Astrocyte of the spinal cord (primary cell): ENCODE data around the gene DUSP3.
A peak's percentile ranks its signal among the peaks of the same experiment; 100 is the strongest.

Experiments used
- DNase-seq: peaks from one replicate; pipeline ENCODE4 v3.0.0; 2011; ENCODE audit warnings: low read depth, low spot score
- H3K4me3 ChIP-seq: 2 replicates; pipeline ENCODE4 v1.5.1; 2011; ENCODE audit warnings: low read depth, mild to moderate bottlenecking, low read length, moderate library complexity
- CTCF ChIP-seq: IDR thresholded peaks from 2 replicates; pipeline ENCODE4 v1.5.1; 2012; ENCODE audit warnings: low read depth, mild to moderate bottlenecking, low read length, inconsistent platforms
- in situ Hi-C: cut with HindIII; loops from 2 replicates; pipeline ENCODE4 v1.10.0; 2017; ENCODE audit warnings: low sequenced_read_pairs

Gene DUSP3

DNA sequence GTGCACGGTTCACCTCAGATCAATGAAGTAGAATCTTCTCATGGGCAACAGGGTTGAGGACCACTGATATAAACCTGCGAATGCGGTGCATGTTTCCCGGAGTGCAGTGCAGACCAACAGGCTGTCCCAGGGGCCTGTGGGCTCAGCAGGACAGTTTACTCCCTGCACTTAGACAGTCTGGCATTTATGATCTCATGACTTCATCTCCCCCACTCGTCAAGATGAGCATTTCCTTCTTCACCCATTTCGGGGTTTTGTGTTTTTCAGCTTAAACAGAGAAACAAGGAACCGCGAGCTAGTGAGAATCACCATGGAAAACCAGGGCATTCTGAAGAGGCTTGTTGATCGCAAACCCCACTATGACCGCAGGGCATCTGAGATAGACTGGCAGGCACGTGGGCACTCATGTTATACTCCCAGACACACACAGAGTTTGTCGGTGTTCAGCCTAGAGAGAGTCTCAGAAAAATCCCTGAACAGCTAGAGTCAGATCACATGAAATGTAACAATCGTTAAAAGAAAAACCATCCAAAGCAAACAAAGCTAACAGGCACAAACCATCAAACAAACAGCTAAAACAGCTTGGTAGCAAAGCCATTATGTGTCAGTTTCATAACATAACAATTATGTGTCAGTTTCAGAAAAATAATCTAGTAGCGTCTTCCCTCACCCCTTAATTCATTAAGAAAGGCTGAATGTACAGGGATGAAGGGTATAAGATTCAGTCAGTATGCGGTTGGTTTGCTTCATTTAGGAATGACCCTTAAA is 4.3 kb upstream of the DUSP3 start:
- no peak for DNase-seq
- in situ Hi-C loops: no loop called here
- no peak for TF ChIP-seq CTCF
- H3K4me3 ChIP-seq: no peak overlapping the region

GRCh38 chr17:43780135-43780534 is 1.4 kb upstream of the DUSP3 start, which contains the start of gene CFAP97D1:
CFAP97D1 (plus strand) TSS chr17:43780435; CDS start chr17:43780463, 28 bp downstream.
- no peak for DNase-seq
- TF ChIP-seq CTCF: no peak
- peak within 1 kb of the TSS; percentile 72 for H3K4me3 ChIP-seq
- in situ Hi-C loops: no loop called here

DNA sequence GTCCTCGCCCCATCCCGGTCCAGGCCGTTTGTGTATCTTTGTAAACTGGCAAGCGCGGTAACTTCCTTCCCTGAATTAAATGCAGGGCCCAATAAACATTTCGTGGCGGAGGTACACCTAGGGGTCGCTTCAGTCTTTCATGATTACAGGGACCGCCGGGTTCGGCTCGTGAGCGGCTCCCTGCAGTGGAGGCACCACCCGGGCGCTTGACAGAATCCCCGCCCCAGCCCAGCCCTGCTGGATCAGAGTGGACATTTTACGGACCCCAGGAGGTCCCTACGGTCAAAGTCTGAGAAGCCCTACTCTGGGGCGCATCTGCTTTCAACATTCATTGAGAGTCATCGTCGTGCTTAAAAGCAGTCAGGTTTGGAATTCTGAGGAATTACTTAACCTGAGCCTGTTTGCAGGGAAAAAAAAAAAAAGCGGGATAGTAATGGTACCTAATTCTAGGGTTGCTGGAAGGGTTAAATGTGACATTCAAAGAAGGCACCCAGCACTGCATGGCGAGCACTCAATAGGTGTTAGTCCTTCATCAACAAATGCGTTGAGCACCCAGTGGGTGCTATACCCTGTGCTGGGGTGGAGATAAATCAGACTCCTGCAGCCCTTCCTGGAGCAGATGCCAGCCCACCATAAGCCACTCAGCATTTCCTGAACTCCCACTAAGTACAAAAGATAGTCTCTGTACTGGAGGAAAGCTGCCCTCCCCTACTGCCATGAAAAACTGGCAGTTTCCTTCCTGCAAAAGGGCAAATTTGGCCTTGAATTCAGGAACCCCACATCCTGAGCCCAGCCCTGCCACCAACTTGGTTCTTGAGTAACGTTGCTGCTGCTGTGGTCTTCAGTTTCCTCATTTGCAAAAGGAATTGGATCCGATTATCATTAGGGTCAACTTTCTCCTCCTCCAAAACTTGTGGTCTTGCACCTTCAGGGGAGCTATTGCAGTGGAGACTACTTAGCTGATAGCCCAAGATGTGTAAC is 658 bp upstream of the DUSP3 start:
- peak overlapping the region; percentile 72 for H3K4me3 ChIP-seq
- peak; percentile 40 for DNase-seq
- in situ Hi-C loops: no loop called here
- TF ChIP-seq CTCF: peak; percentile 17

DNA sequence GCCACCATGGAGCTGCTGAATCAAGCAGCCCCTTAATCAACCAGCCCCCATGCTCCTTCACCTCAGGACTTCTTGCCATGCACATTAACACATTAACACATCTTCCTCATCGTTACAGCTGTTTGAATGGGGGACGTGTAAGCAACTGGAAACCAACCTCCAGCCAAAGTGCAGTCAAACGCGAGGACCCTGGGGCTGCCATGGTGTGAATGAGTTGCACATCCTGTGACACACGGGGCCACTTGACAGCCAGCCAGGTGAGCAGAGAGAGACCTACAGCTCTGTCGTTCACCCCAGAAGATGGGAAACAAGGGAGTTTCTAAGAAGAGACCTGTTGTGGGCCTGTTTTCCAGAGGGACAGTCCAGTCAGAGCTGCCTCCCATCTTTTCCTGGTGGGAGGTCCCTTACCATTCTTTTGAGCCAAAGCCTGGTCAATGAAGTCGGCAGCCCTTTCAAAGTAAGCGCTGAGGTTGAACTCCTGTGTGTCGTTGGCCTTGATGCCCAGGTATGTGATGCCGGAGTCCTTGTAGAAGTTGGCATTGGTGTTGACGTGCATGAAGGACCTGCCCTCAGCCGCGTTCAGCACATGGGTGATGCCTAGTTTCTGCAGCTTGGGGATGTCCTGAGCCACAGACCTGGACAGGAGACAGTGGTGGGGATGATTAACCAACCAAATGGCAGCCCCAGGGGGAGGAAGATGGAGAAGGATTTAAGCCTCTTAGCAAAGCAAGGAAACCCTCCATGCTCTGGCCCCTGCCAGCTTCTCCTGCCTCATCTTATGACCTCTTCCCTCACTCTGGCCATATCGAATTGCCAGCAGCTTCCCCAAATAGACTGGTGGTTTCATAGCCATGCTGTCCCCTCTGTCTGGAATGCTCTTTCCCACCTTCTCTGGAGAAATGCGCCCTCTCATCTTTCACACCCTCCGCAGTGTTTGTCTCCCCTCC is 4.2 kb downstream of the DUSP3 start:
- in situ Hi-C loops: no loop called here
- no peak overlapping the region for H3K4me3 ChIP-seq
- no peak for TF ChIP-seq CTCF
- no peak for DNase-seq

- DNase-seq: no peak
- no peak overlapping the region for H3K4me3 ChIP-seq
- in situ Hi-C loops: no loop called here
- TF ChIP-seq CTCF: no peak
Observed at GRCh38 chr17:43772877-43773648, 5.7 kb downstream of the DUSP3 start.
